Testis (tissue), 5 donors: ENCODE data around the gene SCRT2. TPM values are rescaled to one million over a fixed set of nuclear protein-coding genes. Genes with fewer than 3 reads are reported as not detected.
"Not testable (repeated sequence)": the region's sequence is repeated elsewhere in the genome, so short reads cannot be mapped to it uniquely, and the experiment has no call there.

Experiments used
- DNase-seq: peaks from one replicate; pipeline ENCODE4 v3.0.0-alpha.2; 2019
- H3K27ac ChIP-seq, 2 donors: fragments of 200-600 bp; sonication (generic); one replicate each; pipeline ENCODE4 v1.5.1; 2019
- H3K27me3 ChIP-seq: fragments of 200-600 bp; sonication (generic); one replicate; pipeline ENCODE4 v1.5.1; 2019
- H3K36me3 ChIP-seq: fragments of 200-600 bp; sonication (generic); one replicate; pipeline ENCODE4 v1.5.1; 2017; ENCODE audit warnings: low read depth; ENCODE audit errors: missing control alignments
- H3K4me1 ChIP-seq: fragments of 200-600 bp; sonication (generic); one replicate; pipeline ENCODE4 v1.5.1; 2019
- H3K4me3 ChIP-seq, 2 donors: fragments of 200-600 bp; sonication (generic); one replicate each; pipeline ENCODE4 v1.5.1; 2017 to 2019
- H3K9me3 ChIP-seq: fragments of 200-600 bp; sonication (generic); one replicate; pipeline ENCODE4 v1.5.1; 2017
- POLR2A ChIP-seq: fragments of 450-650 bp; IDR thresholded peaks from one replicate; pipeline ENCODE4 v1.6.1; 2017; ENCODE audit warnings: antibody characterized with exemption, mild to moderate bottlenecking, moderate library complexity
- WGBS, 2 donors: methylation state at CpG; one replicate each; pipeline ENCODE4 v1.1.5; 2018; 5-methylcytosine and 5-hydroxymethylcytosine counted together
- intact Hi-C: fragments of 100-400 bp; cut with DNase I; formaldehyde crosslinking; loops from one replicate; pipeline ENCODE4 v1.15.1; 2023; ENCODE audit warnings: low total_unique reads
- long read RNA-seq, 2 donors: transcript quantifications; one replicate each; lab custom pipeline, GENCODE V29; 2026
- polyA plus RNA-seq: library from polyadenylated mRNA; stranded (reverse); fragments of 350-450 nt; fragmentation: Illumina TruSeq; extraction: RNeasy Lipid Tissue Mini Kit (QIAGEN cat#74804); gene quantifications from one replicate; pipeline ENCODE4 v1.2.3, GENCODE V29; 2014; ENCODE audit warnings: low read depth, low replicate concordance; ENCODE audit not compliant: insufficient read depth
- total RNA-seq, 2 donors: library from RNA; depleted of rRNA; stranded (reverse); fragments of >200 nt; gene quantifications; one replicate each; pipeline ENCODE4 v1.2.3, GENCODE V29; 2016
- TF ChIP-seq, protein P1 (sequence below), 3 experiments: fragments of 450-650 bp in 2 of 3; fragments of 200-600 bp in 1 of 3; sonication (generic) in 1 of 3; IDR thresholded peaks; one replicate each; pipeline ENCODE4 v1.5.1; 2016 to 2019; ENCODE audit warnings: antibody characterized with exemption in 3 of 3, mild to moderate bottlenecking in 2 of 3, moderate library complexity in 1 of 3

Gene SCRT2
- under 1 TPM; 0.19 to 0.39 TPM for total RNA-seq
- polyA plus RNA-seq: 0.13 TPM
- long read RNA-seq, donor 1: 0 reads
- long read RNA-seq, donor 2: 0 reads

DNA sequence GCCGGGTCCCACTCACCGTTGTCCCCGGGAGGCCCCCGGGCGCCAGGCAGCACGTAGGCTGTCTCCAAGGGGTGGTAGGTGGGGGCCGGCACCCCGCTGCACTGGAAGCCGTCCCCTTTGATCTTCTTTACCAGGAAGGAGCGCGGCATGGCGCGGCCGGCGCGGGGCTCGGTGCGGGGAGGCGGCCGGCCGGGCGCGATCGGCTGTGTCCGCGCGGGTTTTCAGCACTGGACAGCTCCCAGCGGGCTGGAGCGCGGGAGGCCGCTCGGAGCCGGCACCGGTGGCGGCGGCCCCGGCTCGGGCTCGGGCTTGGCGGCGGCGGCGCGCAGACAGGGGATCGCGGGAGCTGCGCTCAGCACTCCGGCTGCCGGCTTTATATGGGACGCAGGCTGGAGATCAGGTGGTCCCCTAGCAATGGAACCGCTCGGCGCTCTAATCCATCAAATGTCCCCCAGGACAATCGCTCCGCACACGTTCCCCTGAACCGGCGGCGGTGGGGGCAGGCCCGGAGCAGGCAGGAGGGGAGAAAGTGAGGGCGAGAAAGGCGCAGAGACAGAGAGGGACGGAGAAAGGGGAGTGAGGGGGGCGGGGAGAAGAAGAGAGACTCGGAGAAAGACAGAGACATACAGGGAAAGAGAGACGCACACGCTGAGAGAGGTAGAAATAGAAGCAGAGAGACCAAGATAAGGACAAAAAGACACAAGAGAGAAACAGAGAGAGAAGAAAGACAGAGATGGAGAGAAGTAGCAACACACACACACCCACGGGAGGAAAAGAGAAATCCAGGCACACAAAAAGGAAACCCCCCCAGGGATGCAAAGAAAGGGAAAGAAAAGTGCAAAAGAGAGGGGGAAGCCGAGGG, at the start of gene SCRT2:
Gene SCRT2, minus strand, starts transcription at position 350 of the 862 bp plus-strand sequence. Its CDS starts 201 bp downstream, at position 149.
- H3K27me3 ChIP-seq: no peaks in the 10 kb centered on the region
- no peaks in the 10 kb centered on the region for H3K36me3 ChIP-seq
- intact Hi-C loops: loop anchor here (5.0 kb wide), 1 partner anchor 287 kb away; no protein-coding TSS in a partner anchor
- DNase-seq: peak; percentile 82
- no peak within 1 kb of the TSS for H3K27ac ChIP-seq
- H3K4me1 ChIP-seq: peaks cover 9% of the 10 kb centered on the region
- 0 to 1% methylated on average over 27 to 45 of the region's 69 CpGs for WGBS, 2 donors
- no peak for TF ChIP-seq POLR2A
- TF ChIP-seq, protein P1, sequence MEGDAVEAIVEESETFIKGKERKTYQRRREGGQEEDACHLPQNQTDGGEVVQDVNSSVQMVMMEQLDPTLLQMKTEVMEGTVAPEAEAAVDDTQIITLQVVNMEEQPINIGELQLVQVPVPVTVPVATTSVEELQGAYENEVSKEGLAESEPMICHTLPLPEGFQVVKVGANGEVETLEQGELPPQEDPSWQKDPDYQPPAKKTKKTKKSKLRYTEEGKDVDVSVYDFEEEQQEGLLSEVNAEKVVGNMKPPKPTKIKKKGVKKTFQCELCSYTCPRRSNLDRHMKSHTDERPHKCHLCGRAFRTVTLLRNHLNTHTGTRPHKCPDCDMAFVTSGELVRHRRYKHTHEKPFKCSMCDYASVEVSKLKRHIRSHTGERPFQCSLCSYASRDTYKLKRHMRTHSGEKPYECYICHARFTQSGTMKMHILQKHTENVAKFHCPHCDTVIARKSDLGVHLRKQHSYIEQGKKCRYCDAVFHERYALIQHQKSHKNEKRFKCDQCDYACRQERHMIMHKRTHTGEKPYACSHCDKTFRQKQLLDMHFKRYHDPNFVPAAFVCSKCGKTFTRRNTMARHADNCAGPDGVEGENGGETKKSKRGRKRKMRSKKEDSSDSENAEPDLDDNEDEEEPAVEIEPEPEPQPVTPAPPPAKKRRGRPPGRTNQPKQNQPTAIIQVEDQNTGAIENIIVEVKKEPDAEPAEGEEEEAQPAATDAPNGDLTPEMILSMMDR (IDR thresholded peaks at IDR 0.05): no peak
- H3K4me3 ChIP-seq: peak within 1 kb of the TSS in 1 of 2 donors; percentile 17
- no peaks in the 10 kb centered on the region for H3K9me3 ChIP-seq

DNA sequence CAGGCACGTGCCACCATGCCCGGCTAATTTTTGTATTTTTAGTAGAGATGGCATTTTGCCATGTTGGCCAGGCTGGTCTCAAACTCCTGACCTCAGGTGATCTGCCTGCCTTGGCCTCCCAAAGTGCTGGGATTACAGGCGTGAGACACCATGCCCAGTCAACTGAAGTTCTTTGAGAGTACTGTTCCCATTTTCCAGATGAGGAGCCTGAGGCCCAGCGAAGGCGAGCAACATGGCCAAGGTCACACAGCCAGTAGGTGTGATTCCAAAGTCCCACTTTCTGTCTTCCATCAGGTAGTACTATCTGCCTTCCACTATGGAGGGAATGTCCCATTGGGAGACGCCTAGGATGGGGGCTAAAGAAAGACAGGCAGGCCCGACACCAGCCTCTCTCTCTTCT, 49.2 kb upstream of the SCRT2 start:
- not testable (repeated sequence) for H3K36me3 ChIP-seq, H3K4me3 ChIP-seq, H3K27me3 ChIP-seq, H3K9me3 ChIP-seq, H3K27ac ChIP-seq, H3K4me1 ChIP-seq, DNase-seq
- intact Hi-C loops: loop anchor here (10.0 kb wide), 1 partner anchor 160 kb away; no protein-coding TSS in a partner anchor
- 94 to 95% methylated on average over 7 of the region's 7 CpGs for WGBS, 2 donors

DNA sequence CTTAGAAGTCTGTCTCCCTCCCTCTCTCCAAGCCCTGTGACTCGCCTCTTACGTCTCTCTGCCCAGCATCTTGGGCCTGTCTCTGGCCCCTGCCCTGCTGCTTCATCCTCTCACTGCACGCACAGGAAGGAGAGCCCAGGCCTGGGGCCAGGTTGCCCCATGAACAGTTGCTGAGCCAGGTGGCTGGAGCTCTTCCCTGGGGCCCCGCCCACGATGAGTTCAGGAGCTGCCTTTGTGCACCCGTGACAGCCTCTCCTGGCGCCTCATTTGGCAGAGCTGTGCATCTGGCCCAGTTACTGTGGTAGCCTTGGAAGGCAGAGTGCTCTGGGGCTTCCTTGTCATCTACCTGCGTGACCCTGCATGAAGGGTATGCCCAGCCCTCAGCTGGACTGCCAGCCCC, 48.2 kb upstream of the SCRT2 start:
- Histone ChIP-seq H3K27ac (no peak overlapping the region), H3K36me3 (no peaks in the 10 kb centered on the region), H3K27me3 (no peaks in the 10 kb centered on the region), H3K9me3 (no peaks in the 10 kb centered on the region), H3K4me1 (peaks cover 8% of the 10 kb centered on the region), H3K4me3 (no peak overlapping the region)
- no peak for TF ChIP-seq POLR2A
- TF ChIP-seq, protein P1 (IDR thresholded peaks at IDR 0.05): no peak
- no peak for DNase-seq
- WGBS, 2 donors: 73 to 75% methylated on average over 5 to 8 of the region's 8 CpGs
- intact Hi-C loops: loop anchor here (10.0 kb wide), 1 partner anchor 159 kb away; no protein-coding TSS in a partner anchor

DNA sequence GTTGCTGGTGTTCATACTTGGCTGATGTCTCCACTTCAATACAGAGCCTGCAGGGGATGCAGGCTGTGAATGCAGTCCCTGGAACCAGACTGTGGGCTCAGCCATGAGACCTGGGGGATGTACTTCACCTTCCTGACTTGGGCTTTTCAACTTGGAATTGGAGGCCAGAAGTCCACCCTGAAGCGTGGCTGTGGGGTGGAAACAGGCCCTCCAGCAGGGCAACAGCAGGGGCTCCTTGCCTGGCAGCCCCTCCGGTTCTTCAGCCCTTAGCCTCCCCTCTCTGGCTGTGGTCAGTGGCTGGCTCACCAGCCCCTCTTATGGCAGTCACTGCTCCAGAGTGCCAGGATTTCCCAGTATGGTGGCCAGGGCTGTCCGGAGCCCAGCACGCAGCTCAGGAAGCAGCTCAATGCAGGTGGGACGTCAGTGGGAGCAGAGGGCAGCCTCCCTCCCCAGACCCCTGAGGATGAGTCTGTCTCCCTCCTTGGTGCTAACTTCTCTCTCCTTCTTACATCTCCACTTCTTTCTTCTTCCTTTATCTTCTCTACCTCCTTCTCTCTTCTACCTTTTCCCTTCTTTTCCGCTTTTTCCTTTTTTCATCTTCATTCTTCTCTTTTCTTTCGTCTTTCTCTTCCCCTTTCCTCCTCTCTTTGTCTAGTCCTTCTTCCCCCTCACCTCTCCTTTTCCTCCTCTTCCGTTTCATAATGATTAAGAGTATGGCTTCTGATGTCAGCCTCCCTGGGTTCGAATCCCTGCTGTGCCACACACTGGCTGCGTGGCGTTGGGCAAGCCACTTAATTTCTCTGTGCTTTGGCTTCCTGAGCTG, 47.4 kb upstream of the SCRT2 start:
- DNase-seq: no peak
- Histone ChIP-seq H3K4me3 (no peak overlapping the region), H3K27me3 (no peaks in the 10 kb centered on the region), H3K36me3 (no peaks in the 10 kb centered on the region), H3K27ac (no peak overlapping the region), H3K9me3 (no peaks in the 10 kb centered on the region), H3K4me1 (peaks cover 3% of the 10 kb centered on the region)
- WGBS, 2 donors: 86 to 88% methylated on average over 10 to 11 of the region's 11 CpGs
- intact Hi-C loops: loop anchor here (10.0 kb wide), 1 partner anchor 158 kb away; no protein-coding TSS in a partner anchor
- no peak for TF ChIP-seq POLR2A
- TF ChIP-seq, protein P1 (IDR thresholded peaks at IDR 0.05): no peak

DNA sequence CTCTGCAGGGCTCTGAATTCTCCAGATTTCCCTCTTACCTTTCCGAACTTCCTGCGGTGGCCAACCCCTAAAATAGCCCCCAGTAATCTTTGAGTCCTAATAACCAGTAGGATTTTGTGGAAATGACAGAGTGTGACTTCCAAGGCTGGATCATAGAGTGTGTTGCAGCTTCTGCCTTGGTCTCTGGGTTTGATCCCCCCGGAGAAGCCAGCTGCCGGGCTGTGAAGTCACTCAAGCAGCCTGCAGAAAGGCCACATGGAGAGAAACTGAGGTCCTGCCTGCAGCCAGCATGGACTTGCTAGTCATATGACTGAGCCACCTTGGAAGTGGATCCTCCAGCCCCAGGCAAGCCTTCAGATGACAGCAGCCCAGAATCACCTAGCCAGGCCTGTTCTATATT, 46.3 kb upstream of the SCRT2 start:
- no peak overlapping the region for H3K4me3 ChIP-seq
- no peak for DNase-seq
- no peaks in the 10 kb centered on the region for H3K27me3 ChIP-seq
- WGBS, 2 donors: 89 to 100% methylated on average over 2 to 4 of the region's 4 CpGs
- intact Hi-C loops: loop anchor here (10.0 kb wide), 1 partner anchor 157 kb away; no protein-coding TSS in a partner anchor
- no peak for TF ChIP-seq POLR2A
- TF ChIP-seq, protein P1 (IDR thresholded peaks at IDR 0.05): no peak
- no peak overlapping the region for H3K27ac ChIP-seq
- H3K36me3 ChIP-seq: no peaks in the 10 kb centered on the region
- no peaks in the 10 kb centered on the region for H3K4me1 ChIP-seq
- no peaks in the 10 kb centered on the region for H3K9me3 ChIP-seq
